HG02763 (cell line): Measurements from ENCODE around the gene MSLN.

Source experiments
- ATAC-seq: cut with Tn5 transposase; IDR thresholded peaks from one replicate; pipeline ENCODE4 v1.9.1; 2021; ENCODE audit warnings: mild to moderate bottlenecking, moderate library complexity; ENCODE audit not compliant: unreplicated experiment

MSLN gene

DNA sequence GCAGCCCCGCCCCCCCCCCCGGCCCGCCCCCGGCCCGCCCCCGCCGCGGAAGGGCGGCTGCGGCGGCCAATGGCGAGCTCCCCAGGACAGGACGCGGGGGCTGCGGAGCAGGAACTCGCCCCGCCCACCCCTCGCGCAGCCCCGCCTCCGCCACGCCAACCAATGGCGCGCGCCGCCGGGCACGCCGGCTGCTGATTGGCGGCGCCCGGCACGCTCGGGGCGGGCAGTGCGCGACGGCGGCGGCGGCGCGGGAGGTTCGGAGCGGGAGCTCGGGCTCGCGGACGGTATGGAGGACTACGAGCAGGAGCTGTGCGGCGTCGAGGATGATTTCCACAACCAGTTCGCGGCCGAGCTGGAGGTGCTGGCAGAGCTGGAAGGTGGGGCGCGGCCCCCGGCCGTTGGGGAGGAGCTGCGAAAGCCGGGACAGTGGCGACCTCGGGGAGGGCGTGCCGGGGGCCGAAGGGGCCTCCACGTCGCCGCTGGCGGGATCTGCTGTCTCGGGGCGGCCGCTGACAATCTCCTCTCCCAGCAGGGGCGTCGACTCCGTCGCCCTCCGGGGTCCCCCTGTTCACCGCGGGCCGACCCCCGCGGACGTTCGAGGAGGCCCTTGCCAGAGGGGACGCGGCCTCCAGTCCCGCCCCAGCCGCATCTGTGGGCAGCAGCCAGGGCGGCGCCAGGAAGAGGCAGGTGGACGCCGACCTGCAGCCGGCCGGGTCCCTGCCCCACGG is 28.0 kb downstream of the MSLN start, which contains the start of gene CHTF18:
TSS of gene CHTF18 (plus strand) at position 222 of the 728 bp plus-strand sequence. CDS start at position 287, 65 bp downstream.
- peak; percentile 83 for ATAC-seq

DNA sequence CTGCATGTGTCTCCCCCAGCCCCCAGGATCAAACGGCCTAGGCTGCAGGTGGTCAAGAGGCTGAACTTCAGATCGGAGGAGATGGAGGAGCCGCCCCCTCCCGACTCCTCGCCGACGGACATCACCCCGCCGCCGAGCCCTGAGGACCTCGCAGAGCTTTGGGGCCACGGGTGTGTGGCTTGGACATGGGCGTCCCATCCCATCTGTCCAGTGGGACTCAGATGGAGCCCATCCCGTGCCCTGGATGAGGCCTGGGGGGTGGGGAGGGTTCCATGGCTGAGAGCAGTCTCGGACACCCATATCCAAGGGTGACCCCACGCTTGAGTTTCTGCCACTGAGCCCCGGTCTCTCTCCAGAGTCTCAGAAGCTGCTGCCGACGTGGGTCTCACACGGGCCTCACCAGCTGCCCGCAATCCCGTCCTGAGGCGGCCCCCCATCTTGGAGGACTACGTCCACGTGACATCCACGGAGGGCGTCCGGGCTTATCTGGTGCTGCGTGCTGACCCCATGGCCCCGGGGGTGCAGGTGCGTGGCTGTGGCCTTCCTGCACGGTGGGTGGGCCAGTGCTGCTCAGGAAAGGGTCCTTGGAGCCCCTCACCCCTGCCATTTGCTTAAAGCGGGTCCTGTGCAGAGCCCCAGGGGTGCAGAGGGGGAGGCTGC is 28.8 kb downstream of the MSLN start:
- ATAC-seq, result no peak

- no peak for ATAC-seq
Observed at GRCh38 chr16:790086-790485, 29.6 kb downstream of the MSLN start.

- no peak for ATAC-seq
Observed at GRCh38 chr16:791131-791530, 30.6 kb downstream of the MSLN start.

GRCh38 chr16:792221-792995 is 31.9 kb downstream of the MSLN start:
- no peak for ATAC-seq

DNA sequence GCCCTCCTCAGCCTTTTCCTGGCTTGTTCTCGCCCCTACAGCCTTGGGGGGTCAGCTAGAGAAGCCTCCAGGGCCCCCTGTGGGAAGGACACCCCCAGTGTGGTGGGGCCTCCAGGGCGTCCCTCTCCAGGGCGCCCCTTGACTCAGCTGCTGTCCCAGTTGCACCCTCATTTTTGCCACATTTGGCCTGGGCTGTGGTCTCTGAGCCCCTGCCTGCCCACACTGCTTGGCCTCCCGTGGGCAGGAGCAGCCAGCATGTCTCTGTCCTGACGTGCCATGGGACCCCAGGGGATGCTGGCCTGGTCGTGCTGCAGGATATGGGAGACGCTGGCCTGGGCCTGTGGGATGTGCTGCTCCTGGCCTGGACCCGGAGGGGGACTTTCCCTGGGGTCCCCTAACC is 32.9 kb downstream of the MSLN start:
- ATAC-seq, result no peak

GRCh38 chr16:794091-794822 is 33.7 kb downstream of the MSLN start:
- ATAC-seq, result no peak

- no peak for ATAC-seq
Observed at GRCh38 chr16:794853-795466, 34.4 kb downstream of the MSLN start.

GRCh38 chr16:795580-796229 is 35.2 kb downstream of the MSLN start:
- ATAC-seq, result no peak

- no peak for ATAC-seq
Observed at GRCh38 chr16:796296-797119, 36.0 kb downstream of the MSLN start.

DNA sequence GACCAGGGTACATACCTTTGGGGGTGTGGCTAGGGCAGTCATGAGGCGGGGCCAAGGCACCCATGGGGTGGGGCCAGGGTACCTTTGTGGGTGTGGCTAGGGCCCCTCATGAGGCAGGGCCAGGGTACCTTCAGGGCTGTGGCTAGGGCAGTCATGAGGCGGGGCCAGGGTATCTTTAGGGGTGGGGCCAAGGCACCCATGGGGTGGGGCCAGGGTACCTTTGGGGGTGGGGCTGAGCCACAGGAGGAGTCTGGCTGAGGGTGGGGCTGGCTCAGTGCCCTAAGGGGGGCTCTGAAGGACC is 36.5 kb downstream of the MSLN start:
- no peak for ATAC-seq

DNA sequence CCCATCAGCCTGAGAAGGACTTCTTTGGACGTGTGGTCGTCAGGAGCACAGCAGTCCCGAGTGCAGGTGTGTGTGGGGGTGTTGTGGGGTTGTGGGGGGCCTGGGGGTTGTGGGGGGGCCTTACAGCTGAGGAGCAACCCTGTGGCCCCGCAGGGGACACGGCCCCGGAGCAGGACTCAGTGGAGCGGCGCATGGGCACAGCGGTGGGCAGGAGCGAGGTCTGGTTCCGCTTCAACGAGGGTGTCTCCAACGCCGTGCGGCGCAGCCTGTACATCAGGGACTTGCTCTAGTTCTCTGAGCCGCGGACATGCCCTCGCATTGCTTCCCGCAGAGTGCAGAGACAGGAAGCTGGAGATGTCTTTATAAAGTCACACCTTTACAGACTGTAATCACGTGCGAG is 37.2 kb downstream of the MSLN start:
- no peak for ATAC-seq

- no peak for ATAC-seq
Observed at GRCh38 chr16:798666-799065, 38.1 kb downstream of the MSLN start.

GRCh38 chr16:799111-799947 is 38.8 kb downstream of the MSLN start:
- ATAC-seq, result no peak

DNA sequence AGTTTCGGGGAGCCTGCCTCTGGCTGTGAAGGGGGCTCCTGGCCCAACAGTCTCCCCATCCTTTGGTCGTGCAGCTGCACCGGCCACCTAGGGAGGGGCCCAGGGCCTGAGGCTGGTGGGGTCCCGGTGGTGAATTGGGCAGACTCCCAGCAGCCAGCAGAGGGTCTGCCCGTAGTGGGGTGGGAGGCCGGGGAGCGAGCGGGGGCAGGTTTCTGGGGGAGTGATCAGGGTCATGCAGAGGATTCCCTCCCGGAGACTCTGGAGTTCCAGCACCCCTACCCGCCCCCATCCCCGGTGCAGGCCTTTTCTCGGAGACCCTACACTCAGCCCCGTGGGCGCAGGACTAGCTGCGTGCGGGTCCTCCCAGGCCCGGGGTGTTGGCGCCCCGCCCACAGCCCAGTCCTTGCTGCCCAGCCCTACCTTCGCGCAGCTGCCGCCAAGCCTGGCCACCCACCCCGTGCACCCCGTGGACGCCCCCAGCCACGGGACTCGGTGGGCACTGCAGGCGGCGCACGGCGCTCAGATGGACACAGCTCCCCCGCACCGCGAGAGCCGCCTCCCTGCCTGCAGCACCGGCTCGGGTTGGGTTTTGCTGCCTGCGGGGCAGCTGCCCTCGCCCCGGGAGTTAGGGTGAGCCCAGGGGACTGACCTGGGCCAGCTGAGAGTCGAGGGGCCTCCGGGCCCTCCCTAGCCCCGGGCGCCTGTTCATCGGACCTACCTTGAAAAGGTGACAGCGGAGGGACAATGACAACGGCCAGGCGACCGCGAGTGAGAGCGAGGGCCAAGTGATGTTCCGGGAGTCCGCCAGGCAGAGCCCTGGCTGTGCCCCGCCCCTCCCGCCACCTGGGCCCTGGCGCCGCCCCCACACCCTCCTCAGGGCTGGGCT is 39.7 kb downstream of the MSLN start, which contains the start of gene GNG13:
TSS of gene GNG13 (minus strand) at position 787 of the 886 bp plus-strand sequence. CDS start 1,657 bp downstream, outside the sequence.
- no peak for ATAC-seq

GRCh38 chr16:800834-801511 is 40.4 kb downstream of the MSLN start:
- no peak for ATAC-seq
